A549 (cell line): ENCODE measurements around the gene MMP8.

Source experiments
- BCL3 ChIP-seq: fragments of >200 bp; sonication (Bioruptor Twin); formaldehyde crosslinking; IDR thresholded peaks from 3 replicates; pipeline ENCODE4 v1.6.1; 2016
- CTCF ChIP-seq: fragments of >200 bp; sonication (Bioruptor Twin); formaldehyde crosslinking; IDR thresholded peaks from 3 replicates; pipeline ENCODE4 v1.5.1; 2016
- EP300 ChIP-seq, 2 experiments: fragments of >200 bp; sonication (Bioruptor Twin); formaldehyde crosslinking; IDR thresholded peaks; 2 replicates in 1 of 2; 3 replicates in 1 of 2; pipeline ENCODE4 v1.6.1; 2016 to 2017
- NFE2L2 ChIP-seq: fragments of 150-350 bp; conservative IDR thresholded peaks from 2 replicates; pipeline ENCODE4 v1.6.1; 2014; ENCODE audit warnings: low read length
- NPAS2 ChIP-seq: fragments of 250-450 bp; sonication (Bioruptor Pico); IDR thresholded peaks from 2 replicates; pipeline ENCODE4 v1.8.0; 2022; ENCODE audit warnings: mild to moderate bottlenecking, moderate library complexity, borderline replicate concordance
- PHF8 ChIP-seq: fragments of 200-600 bp; sonication (generic); IDR thresholded peaks from 2 replicates; pipeline ENCODE4 v1.6.1; 2016; ENCODE audit warnings: low read depth, mild to moderate bottlenecking, antibody characterized with exemption, moderate library complexity, borderline replicate concordance
- POLR2A ChIP-seq: IDR thresholded peaks from 2 replicates; pipeline ENCODE4 v1.6.1; 2012; ENCODE audit warnings: mild to moderate bottlenecking, low read length
- REST ChIP-seq: fragments of 200-600 bp; sonication (generic); IDR thresholded peaks from 2 replicates; pipeline ENCODE4 v1.6.1; 2016; ENCODE audit warnings: antibody characterized with exemption, mild to moderate bottlenecking, moderate library complexity
- SREBF2 ChIP-seq: fragments of 450-650 bp; IDR thresholded peaks from 2 replicates; pipeline ENCODE4 v1.6.1; 2014; ENCODE audit warnings: mild to moderate bottlenecking, moderate library complexity
- ZNF302 ChIP-seq: fragments of 250-450 bp; sonication (Bioruptor Pico); IDR thresholded peaks from 2 replicates; pipeline ENCODE4 v1.9.0; 2021; ENCODE audit warnings: inconsistent platforms, mild to moderate bottlenecking, moderate library complexity

GRCh38 chr11:102727890-102728289 is 3.1 kb upstream of the MMP8 start:
- TF ChIP-seq REST (no peak), POLR2A (no peak), NPAS2 (no peak), CTCF (no peak), PHF8 (no peak), NFE2L2 (no peak), SREBF2 (no peak), BCL3 (no peak), EP300 (IDR thresholded peaks at IDR 0.05) (no peak), ZNF302 (CRISPR knock-in tag) (no peak)
